ENCODE results near the gene SATB2.

The SATB2 gene

DNA sequence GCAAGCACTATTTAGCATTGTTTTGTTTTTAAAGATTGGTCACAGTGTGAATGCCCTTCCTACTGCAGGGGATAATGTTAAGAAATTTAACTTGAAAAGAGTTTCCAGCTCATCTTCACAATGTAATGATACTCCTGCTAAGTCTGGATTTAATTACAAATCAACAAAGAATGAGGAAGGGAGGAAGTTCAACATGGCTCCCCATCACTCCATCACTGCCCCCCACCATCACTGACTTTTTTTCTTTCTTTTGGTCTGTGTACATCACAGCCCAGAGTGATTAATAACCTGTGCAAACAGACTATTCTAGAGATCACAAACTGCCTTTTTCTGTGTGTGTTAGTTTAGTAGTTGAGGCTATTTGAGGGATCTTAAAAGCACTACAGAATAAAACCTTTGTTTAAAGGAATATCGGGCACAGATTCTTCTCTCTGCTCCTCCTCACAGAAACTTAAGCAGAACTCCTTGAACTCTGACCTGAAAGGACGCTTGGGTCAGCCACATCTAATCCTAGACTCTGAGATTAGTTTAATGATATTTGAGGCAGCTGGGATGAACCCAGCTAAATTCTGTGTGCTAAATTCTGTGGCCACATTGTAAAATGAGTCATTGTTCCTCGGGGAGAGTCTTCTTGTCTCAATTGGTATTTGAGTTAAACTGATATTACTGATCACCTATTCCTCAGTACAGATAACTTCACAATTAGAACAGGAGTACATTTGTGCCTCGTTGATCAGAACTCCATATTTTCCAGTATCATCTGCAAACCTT is 47.8 kb downstream of the SATB2 start:
- no peaks in the 10 kb centered on the region for H3K27me3 ChIP-seq (ENCODE audit: control insufficient read depth in 1 of 2, insufficient read depth in 2 of 2, low read length in 2 of 2)
- H3K4me3 ChIP-seq (ENCODE audit: low read depth in 1 of 2, low read length in 2 of 2) = no peak overlapping the region
- no peaks in the 10 kb centered on the region for H3K4me1 ChIP-seq (ENCODE audit: control insufficient read depth in 1 of 2, insufficient read depth in 2 of 2, low read length in 2 of 2)
- no peaks in the 10 kb centered on the region for H3K9me3 ChIP-seq (ENCODE audit: control insufficient read depth in 1 of 2, low read length in 2 of 2)
- H3K9ac ChIP-seq (ENCODE audit: low read depth in 1 of 2, low read length in 2 of 2) = no peak overlapping the region
- no peak overlapping the region for H3K27ac ChIP-seq (ENCODE audit: low read depth, low read length)
- no peaks in the 10 kb centered on the region for H3K36me3 ChIP-seq (ENCODE audit: control insufficient read depth in 1 of 2, insufficient read depth in 2 of 2, low read length in 2 of 2)

DNA sequence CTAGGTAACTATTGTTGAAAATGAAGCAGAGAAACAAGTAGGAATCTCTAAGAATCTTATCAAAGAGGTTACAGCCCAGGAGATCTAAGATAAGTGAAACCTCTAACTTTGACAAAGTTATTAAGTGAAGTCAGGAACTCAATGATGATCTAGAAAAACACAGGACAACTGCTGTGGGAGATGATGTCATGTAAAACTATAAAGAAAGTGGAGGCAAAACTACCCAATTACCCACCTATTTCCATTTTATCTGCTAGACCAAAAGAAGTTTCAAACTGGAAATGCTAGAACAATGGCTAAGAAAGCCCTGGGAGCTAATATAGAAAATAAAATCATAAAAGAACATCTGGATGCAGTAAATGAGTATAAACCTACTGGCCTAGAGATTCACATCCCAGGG is 50.3 kb downstream of the SATB2 start:
- H3K9ac ChIP-seq (ENCODE audit: low read depth in 1 of 2, low read length in 2 of 2) = no peak overlapping the region
- H3K9me3 ChIP-seq (ENCODE audit: control insufficient read depth in 1 of 2, low read length in 2 of 2) = no peaks in the 10 kb centered on the region
- no peak overlapping the region for H3K27ac ChIP-seq (ENCODE audit: low read depth, low read length)
- no peaks in the 10 kb centered on the region for H3K4me1 ChIP-seq (ENCODE audit: control insufficient read depth in 1 of 2, insufficient read depth in 2 of 2, low read length in 2 of 2)
- no peak overlapping the region for H3K4me3 ChIP-seq (ENCODE audit: low read depth in 1 of 2, low read length in 2 of 2)
- no peaks in the 10 kb centered on the region for H3K27me3 ChIP-seq (ENCODE audit: control insufficient read depth in 1 of 2, insufficient read depth in 2 of 2, low read length in 2 of 2)
- no peaks in the 10 kb centered on the region for H3K36me3 ChIP-seq (ENCODE audit: control insufficient read depth in 1 of 2, insufficient read depth in 2 of 2, low read length in 2 of 2)

DNA sequence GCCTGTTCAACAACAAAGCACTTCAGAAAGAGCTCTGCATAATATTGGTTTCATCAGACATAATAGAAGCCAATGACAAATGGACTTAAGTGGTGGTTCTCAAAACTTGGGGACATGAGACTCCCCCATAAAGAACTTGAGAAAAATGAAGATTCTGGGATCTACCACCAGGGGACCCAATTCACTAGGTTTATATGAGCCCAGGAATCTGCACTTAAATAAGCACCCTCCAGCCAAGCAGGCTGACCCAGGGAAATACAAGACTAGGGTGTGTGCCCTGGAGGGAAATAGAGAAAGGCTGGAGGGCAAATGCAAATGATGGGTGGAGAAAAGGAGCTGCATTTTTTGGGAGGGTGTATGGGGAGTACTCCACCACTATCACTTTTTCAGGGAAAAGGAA is 52.5 kb downstream of the SATB2 start:
- no peak overlapping the region for H3K4me3 ChIP-seq (ENCODE audit: low read depth in 1 of 2, low read length in 2 of 2)
- H3K36me3 ChIP-seq (ENCODE audit: control insufficient read depth in 1 of 2, insufficient read depth in 2 of 2, low read length in 2 of 2) = no peaks in the 10 kb centered on the region
- no peaks in the 10 kb centered on the region for H3K27me3 ChIP-seq (ENCODE audit: control insufficient read depth in 1 of 2, insufficient read depth in 2 of 2, low read length in 2 of 2)
- H3K4me1 ChIP-seq (ENCODE audit: control insufficient read depth in 1 of 2, insufficient read depth in 2 of 2, low read length in 2 of 2) = no peaks in the 10 kb centered on the region
- no peaks in the 10 kb centered on the region for H3K9me3 ChIP-seq (ENCODE audit: control insufficient read depth in 1 of 2, low read length in 2 of 2)
- H3K9ac ChIP-seq (ENCODE audit: low read depth in 1 of 2, low read length in 2 of 2) = no peak overlapping the region
- no peak overlapping the region for H3K27ac ChIP-seq (ENCODE audit: low read depth, low read length)

DNA sequence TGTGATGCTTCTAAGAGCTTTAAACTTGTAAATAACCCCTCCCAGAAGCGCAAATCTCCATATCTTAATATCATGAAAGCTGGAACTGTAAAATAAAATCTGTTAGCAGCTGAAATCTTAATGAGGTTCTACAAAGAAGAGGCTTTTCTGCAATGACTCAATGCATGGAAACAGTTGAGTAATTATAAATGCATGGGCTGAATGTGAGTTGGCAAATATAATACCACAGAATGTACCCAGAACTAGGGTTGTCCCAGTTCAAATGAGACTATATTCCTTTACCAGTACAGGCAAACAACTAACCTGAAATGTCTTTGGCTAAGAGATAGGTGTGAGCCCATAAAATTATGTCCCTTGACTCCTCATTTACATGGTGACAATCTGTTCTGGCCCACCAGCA is 52.9 kb downstream of the SATB2 start:
- no peaks in the 10 kb centered on the region for H3K9me3 ChIP-seq (ENCODE audit: control insufficient read depth in 1 of 2, low read length in 2 of 2)
- no peaks in the 10 kb centered on the region for H3K27me3 ChIP-seq (ENCODE audit: control insufficient read depth in 1 of 2, insufficient read depth in 2 of 2, low read length in 2 of 2)
- H3K4me3 ChIP-seq (ENCODE audit: low read depth in 1 of 2, low read length in 2 of 2) = no peak overlapping the region
- H3K4me1 ChIP-seq (ENCODE audit: control insufficient read depth in 1 of 2, insufficient read depth in 2 of 2, low read length in 2 of 2) = no peaks in the 10 kb centered on the region
- no peaks in the 10 kb centered on the region for H3K36me3 ChIP-seq (ENCODE audit: control insufficient read depth in 1 of 2, insufficient read depth in 2 of 2, low read length in 2 of 2)
- no peak overlapping the region for H3K9ac ChIP-seq (ENCODE audit: low read depth in 1 of 2, low read length in 2 of 2)
- no peak overlapping the region for H3K27ac ChIP-seq (ENCODE audit: low read depth, low read length)

DNA sequence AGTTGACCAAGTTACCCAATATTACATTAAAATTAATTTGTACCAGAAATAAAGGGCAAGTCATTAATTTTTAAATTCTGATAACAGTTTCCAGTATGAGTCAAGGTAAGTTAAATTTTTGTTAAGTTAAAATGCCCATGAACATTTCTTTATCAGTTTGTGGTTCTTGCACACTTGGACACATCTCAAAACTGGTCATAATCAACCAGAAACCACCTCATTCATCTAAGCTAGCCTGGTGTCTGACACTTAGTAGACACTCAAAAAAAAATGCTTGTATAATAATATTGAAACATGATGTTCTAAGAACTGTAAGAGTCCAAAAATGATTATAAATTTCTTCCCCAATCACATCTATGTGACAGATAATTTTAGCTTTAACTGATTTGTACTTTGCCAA is 62.4 kb downstream of the SATB2 start:
- Histone ChIP-seq H3K4me3 (ENCODE audit: low read depth in 1 of 2, low read length in 2 of 2) (no peak overlapping the region), H3K9ac (ENCODE audit: low read depth in 1 of 2, low read length in 2 of 2) (no peak overlapping the region), H3K4me1 (ENCODE audit: control insufficient read depth in 1 of 2, insufficient read depth in 2 of 2, low read length in 2 of 2) (no peaks in the 10 kb centered on the region), H3K27ac (ENCODE audit: low read depth, low read length) (no peak overlapping the region), H3K9me3 (ENCODE audit: control insufficient read depth in 1 of 2, low read length in 2 of 2) (no peaks in the 10 kb centered on the region), H3K27me3 (ENCODE audit: control insufficient read depth in 1 of 2, insufficient read depth in 2 of 2, low read length in 2 of 2) (no peaks in the 10 kb centered on the region), H3K36me3 (ENCODE audit: control insufficient read depth in 1 of 2, insufficient read depth in 2 of 2, low read length in 2 of 2) (no peaks in the 10 kb centered on the region)

DNA sequence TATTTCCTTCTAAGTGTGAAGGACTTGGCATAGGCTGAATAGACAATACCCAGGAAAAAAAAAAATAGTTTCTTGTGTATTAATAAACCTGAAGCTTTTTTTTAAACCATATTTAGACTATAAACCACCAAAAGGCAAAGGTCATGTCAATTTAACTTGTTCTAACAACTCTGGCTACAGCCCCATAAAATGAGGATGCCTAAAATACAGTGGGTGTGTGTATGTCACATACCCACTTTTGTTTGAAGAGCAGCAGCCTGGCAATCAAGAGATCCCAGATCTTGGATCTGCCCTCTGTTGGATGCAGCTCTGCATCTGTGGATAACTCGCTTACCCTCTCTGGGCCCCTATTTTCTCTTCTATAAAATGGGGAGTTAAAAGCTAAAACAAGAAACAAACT is 65.4 kb downstream of the SATB2 start:
- Histone ChIP-seq H3K27ac (ENCODE audit: low read depth, low read length) (no peak overlapping the region), H3K4me3 (ENCODE audit: low read depth in 1 of 2, low read length in 2 of 2) (no peak overlapping the region), H3K36me3 (ENCODE audit: control insufficient read depth in 1 of 2, insufficient read depth in 2 of 2, low read length in 2 of 2) (no peaks in the 10 kb centered on the region), H3K9me3 (ENCODE audit: control insufficient read depth in 1 of 2, low read length in 2 of 2) (no peaks in the 10 kb centered on the region), H3K27me3 (ENCODE audit: control insufficient read depth in 1 of 2, insufficient read depth in 2 of 2, low read length in 2 of 2) (no peaks in the 10 kb centered on the region), H3K9ac (ENCODE audit: low read depth in 1 of 2, low read length in 2 of 2) (no peak overlapping the region), H3K4me1 (ENCODE audit: control insufficient read depth in 1 of 2, insufficient read depth in 2 of 2, low read length in 2 of 2) (no peaks in the 10 kb centered on the region)

DNA sequence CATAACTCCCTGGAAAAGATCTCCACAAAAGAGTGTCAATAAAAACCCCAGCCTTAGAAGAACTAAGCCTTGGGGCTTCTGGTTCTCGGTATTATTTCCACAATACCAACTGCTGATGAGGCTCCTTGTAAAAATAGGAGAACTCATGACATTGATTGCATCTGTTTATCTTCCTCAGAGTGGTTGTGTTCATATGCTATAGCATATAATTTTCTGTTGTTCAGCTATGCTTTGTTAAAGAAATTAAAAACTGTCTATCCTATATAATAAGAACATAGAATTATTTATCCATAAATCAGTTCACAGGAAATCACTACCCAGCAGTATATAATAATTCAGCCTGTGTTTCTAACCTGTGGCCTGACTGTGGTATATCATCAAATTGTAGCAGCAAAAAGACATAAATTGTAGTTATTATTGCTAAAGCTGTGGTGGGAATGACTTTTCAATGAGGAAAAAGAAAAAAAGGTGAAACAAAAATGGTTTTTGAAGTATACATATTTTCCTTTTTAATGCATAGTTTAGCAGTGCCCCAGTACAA is 68.9 kb downstream of the SATB2 start:
- H3K27me3 ChIP-seq (ENCODE audit: control insufficient read depth in 1 of 2, insufficient read depth in 2 of 2, low read length in 2 of 2) = no peaks in the 10 kb centered on the region
- H3K9me3 ChIP-seq (ENCODE audit: control insufficient read depth in 1 of 2, low read length in 2 of 2) = no peaks in the 10 kb centered on the region
- no peak overlapping the region for H3K4me3 ChIP-seq (ENCODE audit: low read depth in 1 of 2, low read length in 2 of 2)
- no peaks in the 10 kb centered on the region for H3K36me3 ChIP-seq (ENCODE audit: control insufficient read depth in 1 of 2, insufficient read depth in 2 of 2, low read length in 2 of 2)
- no peak overlapping the region for H3K27ac ChIP-seq (ENCODE audit: low read depth, low read length)
- H3K4me1 ChIP-seq (ENCODE audit: control insufficient read depth in 1 of 2, insufficient read depth in 2 of 2, low read length in 2 of 2) = no peaks in the 10 kb centered on the region
- H3K9ac ChIP-seq (ENCODE audit: low read depth in 1 of 2, low read length in 2 of 2) = no peak overlapping the region

DNA sequence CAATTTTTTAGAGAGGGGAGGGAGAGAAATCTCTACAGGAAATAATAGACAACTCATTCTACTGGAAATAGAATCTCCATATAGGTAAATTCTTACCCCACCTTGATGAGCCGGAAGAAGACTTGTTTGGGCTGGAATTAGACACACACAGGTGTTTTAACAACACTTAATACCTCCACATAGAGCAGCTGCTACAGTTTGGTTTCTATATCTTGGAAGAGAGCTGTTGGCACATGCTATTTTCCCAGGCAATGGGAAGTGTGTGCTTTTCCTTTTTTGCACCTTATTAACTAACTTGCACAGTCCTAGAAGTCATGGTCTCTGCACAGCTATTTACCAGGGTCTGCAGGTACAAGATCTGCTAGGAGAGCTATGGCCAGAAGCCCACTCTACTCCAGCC is 73.7 kb downstream of the SATB2 start:
- Histone ChIP-seq H3K36me3 (ENCODE audit: control insufficient read depth in 1 of 2, insufficient read depth in 2 of 2, low read length in 2 of 2) (no peaks in the 10 kb centered on the region), H3K4me1 (ENCODE audit: control insufficient read depth in 1 of 2, insufficient read depth in 2 of 2, low read length in 2 of 2) (no peaks in the 10 kb centered on the region), H3K9me3 (ENCODE audit: control insufficient read depth in 1 of 2, low read length in 2 of 2) (no peaks in the 10 kb centered on the region), H3K27ac (ENCODE audit: low read depth, low read length) (no peak overlapping the region), H3K4me3 (ENCODE audit: low read depth in 1 of 2, low read length in 2 of 2) (no peak overlapping the region), H3K27me3 (ENCODE audit: control insufficient read depth in 1 of 2, insufficient read depth in 2 of 2, low read length in 2 of 2) (no peaks in the 10 kb centered on the region), H3K9ac (ENCODE audit: low read depth in 1 of 2, low read length in 2 of 2) (no peak overlapping the region)

DNA sequence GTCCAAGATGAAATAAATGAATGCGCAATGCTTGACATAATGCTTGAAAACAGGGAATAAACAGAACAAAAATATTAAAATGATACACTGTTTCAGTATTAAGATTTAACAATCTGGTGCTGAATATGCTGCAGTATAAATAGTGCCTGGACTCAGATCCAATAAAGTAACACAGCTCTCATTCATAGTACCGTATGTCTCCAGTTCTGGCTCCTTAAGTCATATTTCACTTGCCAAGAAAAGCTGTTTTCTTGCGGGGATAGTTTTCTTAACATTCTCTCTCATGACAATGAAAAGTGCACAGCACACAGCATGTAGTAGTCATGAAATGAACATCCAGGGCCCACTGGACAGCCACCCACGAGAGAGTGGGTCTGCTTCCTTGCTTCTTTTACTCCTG is 74.7 kb downstream of the SATB2 start:
- H3K4me3 ChIP-seq (ENCODE audit: low read depth in 1 of 2, low read length in 2 of 2) = no peak overlapping the region
- no peaks in the 10 kb centered on the region for H3K36me3 ChIP-seq (ENCODE audit: control insufficient read depth in 1 of 2, insufficient read depth in 2 of 2, low read length in 2 of 2)
- H3K9ac ChIP-seq (ENCODE audit: low read depth in 1 of 2, low read length in 2 of 2) = no peak overlapping the region
- H3K9me3 ChIP-seq (ENCODE audit: control insufficient read depth in 1 of 2, low read length in 2 of 2) = no peaks in the 10 kb centered on the region
- H3K4me1 ChIP-seq (ENCODE audit: control insufficient read depth in 1 of 2, insufficient read depth in 2 of 2, low read length in 2 of 2) = no peaks in the 10 kb centered on the region
- H3K27ac ChIP-seq (ENCODE audit: low read depth, low read length) = no peak overlapping the region
- no peaks in the 10 kb centered on the region for H3K27me3 ChIP-seq (ENCODE audit: control insufficient read depth in 1 of 2, insufficient read depth in 2 of 2, low read length in 2 of 2)

DNA sequence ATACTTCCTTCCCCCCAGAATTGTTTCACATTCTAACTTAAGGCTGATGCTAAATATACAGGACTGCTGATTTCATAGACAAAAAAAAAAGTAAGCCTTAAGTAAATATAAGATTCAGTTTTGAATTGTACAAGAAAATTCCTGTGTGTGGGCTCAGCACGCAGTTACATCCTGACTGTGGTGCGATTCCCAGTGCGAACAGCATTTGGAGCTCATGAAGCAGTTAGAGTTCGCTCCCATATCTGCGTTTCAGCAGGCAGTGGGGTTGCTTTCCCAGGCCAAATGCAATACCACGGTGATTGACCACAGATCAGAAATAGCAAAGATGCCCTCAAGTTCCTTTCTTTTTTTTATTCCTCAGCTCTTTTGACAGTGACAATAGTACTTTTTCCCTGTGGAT is 75.6 kb downstream of the SATB2 start:
- Histone ChIP-seq H3K9me3 (ENCODE audit: control insufficient read depth in 1 of 2, low read length in 2 of 2) (no peaks in the 10 kb centered on the region), H3K36me3 (ENCODE audit: control insufficient read depth in 1 of 2, insufficient read depth in 2 of 2, low read length in 2 of 2) (no peaks in the 10 kb centered on the region), H3K27me3 (ENCODE audit: control insufficient read depth in 1 of 2, insufficient read depth in 2 of 2, low read length in 2 of 2) (no peaks in the 10 kb centered on the region), H3K4me3 (ENCODE audit: low read depth in 1 of 2, low read length in 2 of 2) (no peak overlapping the region), H3K4me1 (ENCODE audit: control insufficient read depth in 1 of 2, insufficient read depth in 2 of 2, low read length in 2 of 2) (no peaks in the 10 kb centered on the region), H3K27ac (ENCODE audit: low read depth, low read length) (no peak overlapping the region), H3K9ac (ENCODE audit: low read depth in 1 of 2, low read length in 2 of 2) (no peak overlapping the region)
